HepG2 (cell line): ENCODE measurements around the gene KCNIP3.

Source experiments
- BCLAF1 ChIP-seq: fragments of 450-650 bp; IDR thresholded peaks from 2 replicates; pipeline ENCODE4 v1.6.1; 2017; ENCODE audit warnings: mild to moderate bottlenecking
- EP300 ChIP-seq, 3 experiments: sonication (generic) in 1 of 3; formaldehyde crosslinking in 1 of 3; IDR thresholded peaks; 2 replicates each; pipeline versions ENCODE4 v1.5.1 to v1.6.1; 2011 to 2020; ENCODE audit warnings: low read depth in 2 of 3, low read length in 2 of 3, borderline replicate concordance in 1 of 3, improper control_type of control experiment in 1 of 3, mild to moderate bottlenecking in 1 of 3, missing genetic modification reagents in 1 of 3, moderate library complexity in 1 of 3
- EZH2 ChIP-seq: conservative IDR thresholded peaks from 2 replicates; pipeline ENCODE4 v1.6.1; 2012; ENCODE audit warnings: mild to moderate bottlenecking, low read depth, low read length, moderate library complexity
- FOXM1 ChIP-seq: sonication (generic); formaldehyde crosslinking; IDR thresholded peaks from 2 replicates; pipeline ENCODE4 v1.5.0; 2020; ENCODE audit warnings: missing genetic modification reagents
- IRF1 ChIP-seq: sonication (generic); formaldehyde crosslinking; IDR thresholded peaks from 2 replicates; pipeline ENCODE4 v1.4.0; 2020; ENCODE audit warnings: low read depth, mild to moderate bottlenecking, missing genetic modification reagents
- PRDM4 ChIP-seq: sonication (generic); formaldehyde crosslinking; IDR thresholded peaks from 2 replicates; pipeline ENCODE4 v1.9.0; 2021; ENCODE audit warnings: missing genetic modification reagents, borderline replicate concordance
- RAD51 ChIP-seq: fragments of 450-650 bp; IDR thresholded peaks from 2 replicates; pipeline ENCODE4 v1.6.1; 2016; ENCODE audit warnings: borderline replicate concordance
- RORA ChIP-seq: sonication (generic); formaldehyde crosslinking; IDR thresholded peaks from 2 replicates; pipeline ENCODE4 v1.5.0; 2020; ENCODE audit warnings: mild to moderate bottlenecking, missing genetic modification reagents, moderate library complexity
- TBP ChIP-seq: sonication (generic); formaldehyde crosslinking; IDR thresholded peaks from 2 replicates; pipeline ENCODE4 v1.5.0; 2020; ENCODE audit warnings: missing genetic modification reagents
- ZBTB1 ChIP-seq: sonication (generic); formaldehyde crosslinking; IDR thresholded peaks from 2 replicates; pipeline ENCODE4 v1.4.0; 2020; ENCODE audit warnings: missing genetic modification reagents, borderline replicate concordance
- ZBTB44 ChIP-seq: sonication (generic); formaldehyde crosslinking; IDR thresholded peaks from 2 replicates; pipeline ENCODE4 v1.4.0; 2020; ENCODE audit warnings: missing genetic modification reagents
- ZNF292 ChIP-seq: sonication (generic); formaldehyde crosslinking; IDR thresholded peaks from 2 replicates; pipeline ENCODE4 v1.8.1; 2022; ENCODE audit warnings: mild to moderate bottlenecking, low read depth, missing genetic modification reagents, borderline replicate concordance
- ZNF446 ChIP-seq: sonication (generic); formaldehyde crosslinking; IDR thresholded peaks from 2 replicates; pipeline ENCODE4 v1.5.0; 2020; ENCODE audit warnings: mild to moderate bottlenecking, missing genetic modification reagents
- ZNF776 ChIP-seq: sonication (generic); formaldehyde crosslinking; IDR thresholded peaks from 2 replicates; pipeline ENCODE4 v1.4.0; 2020; ENCODE audit warnings: mild to moderate bottlenecking, missing genetic modification reagents

- TF ChIP-seq ZNF776 (CRISPR knock-in tag) (no peak), RAD51 (no peak), EP300 (IDR thresholded peaks at IDR 0.05; ENCODE audit: low read depth in 2 of 2, low read length in 2 of 2) (no peak), EP300 (CRISPR knock-in tag; IDR thresholded peaks at IDR 0.05; ENCODE audit: borderline replicate concordance) (no peak), TBP (CRISPR knock-in tag) (no peak), PRDM4 (CRISPR knock-in tag) (no peak), ZNF446 (CRISPR knock-in tag) (no peak), ZNF292 (no peak), RORA (CRISPR knock-in tag) (no peak), FOXM1 (CRISPR knock-in tag) (no peak), ZBTB44 (no peak), BCLAF1 (no peak), IRF1 (CRISPR knock-in tag) (no peak), ZBTB1 (no peak), EZH2 (no peak)
These were observed 11.6 kb upstream of the KCNIP3 start for GRCh38 chr2:95285542-95285932.
